Measurements from ENCODE around the gene PLAA. TPM values are rescaled to one million over a fixed set of nuclear protein-coding genes. Genes with fewer than 3 reads are reported as not detected.

Gene PLAA
- total RNA-seq (2022) (27.9 and 28.1 TPM in 2 replicates), Bru-seq, nascent RNA (percentile 85 among the genes with signal in this experiment), BruChase-seq, experiment 1, labeled RNA remaining after a 6-hour chase (percentile 73 among the genes with signal in this experiment), BruChase-seq, experiment 2, labeled RNA remaining after a 2-hour chase (percentile 73 among the genes with signal in this experiment)
- long read RNA-seq, full-length matches to known transcripts, result 39 of 47 reads
- long read RNA-seq, partial matches to known transcripts, result 0 of 47 reads
- long read RNA-seq, other reads (novel, unspliced or antisense), result 8 of 47 reads

DNA sequence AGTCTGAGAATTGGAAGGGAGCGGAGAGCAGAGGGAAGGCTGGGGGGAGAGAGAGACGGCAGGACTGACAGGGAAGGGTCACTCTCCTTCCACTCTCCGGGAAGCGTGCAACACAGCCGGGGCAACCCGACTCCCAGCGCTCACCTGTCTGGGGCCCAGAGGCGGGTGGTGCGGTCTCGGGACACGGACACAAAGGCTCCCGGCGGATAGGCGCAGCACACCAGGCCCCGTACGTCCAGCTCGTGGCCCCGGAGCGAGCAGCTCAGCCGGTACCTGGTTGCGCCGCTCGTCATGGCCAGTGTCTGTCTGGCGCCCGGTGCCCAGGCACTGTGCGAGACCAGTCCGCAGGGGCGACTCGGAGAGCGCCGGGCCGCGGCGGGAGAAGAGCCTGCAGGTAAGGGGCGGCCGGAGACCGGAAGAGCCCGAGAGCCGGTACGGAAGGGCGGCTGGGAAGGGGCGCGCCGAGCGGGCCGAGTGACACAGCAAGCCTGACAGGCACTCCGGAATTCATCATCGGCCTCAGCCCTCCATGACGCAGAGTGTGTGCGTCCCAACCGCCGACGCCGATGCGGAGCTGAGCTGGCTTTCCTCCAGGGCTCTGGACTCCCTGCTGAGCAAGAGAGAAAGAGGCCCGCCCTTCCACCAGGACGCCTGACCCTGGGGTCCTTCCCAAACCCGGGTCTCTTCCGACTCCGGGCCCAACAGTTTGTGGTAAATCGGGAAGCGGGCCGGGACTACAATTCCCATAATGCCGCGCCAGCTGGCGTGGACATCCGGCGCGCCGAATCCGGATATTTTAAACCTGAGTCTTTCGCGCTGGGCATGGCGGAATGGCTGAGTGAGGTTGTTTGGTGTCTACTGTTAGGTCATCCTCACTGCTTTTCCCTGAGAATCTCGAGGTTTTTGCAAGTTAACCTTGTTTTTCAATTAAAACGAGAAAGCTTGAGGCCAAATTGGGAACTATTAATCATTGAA, at the start of gene PLAA:
Gene PLAA (minus strand): TSS at position 490 of the 975 bp plus-strand sequence. CDS start 197 bp downstream, at position 293.
- H3K36me3 Mint-ChIP-seq (ENCODE audit: insufficient read depth, unreplicated experiment), result peaks cover 21% of the 10 kb centered on the region
- intact Hi-C loops (cut with micrococcal nuclease; ENCODE audit: unreplicated experiment), result loop anchor here (5.0 kb wide), 1 partner anchor 330 kb away; no protein-coding TSS in a partner anchor
- BruUV-seq (replicated peaks), result no TSS peak
- peaks cover 26% of the 10 kb centered on the region for H3K4me1 Mint-ChIP-seq (ENCODE audit: low read depth, unreplicated experiment)
- TF ChIP-seq, protein P1, sequence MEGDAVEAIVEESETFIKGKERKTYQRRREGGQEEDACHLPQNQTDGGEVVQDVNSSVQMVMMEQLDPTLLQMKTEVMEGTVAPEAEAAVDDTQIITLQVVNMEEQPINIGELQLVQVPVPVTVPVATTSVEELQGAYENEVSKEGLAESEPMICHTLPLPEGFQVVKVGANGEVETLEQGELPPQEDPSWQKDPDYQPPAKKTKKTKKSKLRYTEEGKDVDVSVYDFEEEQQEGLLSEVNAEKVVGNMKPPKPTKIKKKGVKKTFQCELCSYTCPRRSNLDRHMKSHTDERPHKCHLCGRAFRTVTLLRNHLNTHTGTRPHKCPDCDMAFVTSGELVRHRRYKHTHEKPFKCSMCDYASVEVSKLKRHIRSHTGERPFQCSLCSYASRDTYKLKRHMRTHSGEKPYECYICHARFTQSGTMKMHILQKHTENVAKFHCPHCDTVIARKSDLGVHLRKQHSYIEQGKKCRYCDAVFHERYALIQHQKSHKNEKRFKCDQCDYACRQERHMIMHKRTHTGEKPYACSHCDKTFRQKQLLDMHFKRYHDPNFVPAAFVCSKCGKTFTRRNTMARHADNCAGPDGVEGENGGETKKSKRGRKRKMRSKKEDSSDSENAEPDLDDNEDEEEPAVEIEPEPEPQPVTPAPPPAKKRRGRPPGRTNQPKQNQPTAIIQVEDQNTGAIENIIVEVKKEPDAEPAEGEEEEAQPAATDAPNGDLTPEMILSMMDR (IDR thresholded peaks at IDR 0.05; ENCODE audit: unreplicated experiment), result no peak
- peak; percentile 81 for DNase-seq
- H3K27ac Mint-ChIP-seq (ENCODE audit: unreplicated experiment), result peak within 1 kb of the TSS; percentile 99
- H3K27me3 Mint-ChIP-seq (ENCODE audit: unreplicated experiment), result no peaks in the 10 kb centered on the region
- H3K4me3 Mint-ChIP-seq (ENCODE audit: low read depth, unreplicated experiment), result peak within 1 kb of the TSS; percentile 63
- no peaks in the 10 kb centered on the region for H3K9me3 Mint-ChIP-seq (ENCODE audit: low read depth, unreplicated experiment)
- CTCF ChIA-PET, result interaction anchor here (0.7 kb wide), 1 partner anchor 8 kb away, joined by 3 read pairs; no protein-coding TSS in a partner anchor

DNA sequence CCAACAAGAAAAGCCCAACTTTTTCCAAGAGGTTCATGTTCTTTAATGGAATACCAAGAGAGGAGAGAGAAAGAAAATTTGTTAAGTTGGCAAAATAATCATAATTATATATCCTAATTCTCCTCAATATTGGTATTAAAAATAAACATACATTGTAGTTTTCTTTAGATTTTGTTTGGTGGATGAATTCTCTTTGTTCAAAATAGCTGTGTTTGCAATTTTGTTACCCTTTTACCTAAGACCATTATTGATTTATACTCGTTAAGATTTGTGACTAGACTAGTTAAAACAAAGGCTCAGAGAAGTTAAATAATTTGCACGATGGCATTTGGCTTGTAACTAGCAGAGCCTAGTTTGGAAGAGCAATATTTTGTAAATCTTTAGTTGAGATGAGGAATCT, 48.8 kb upstream of the PLAA start:
- CTCF ChIA-PET, result no interaction called here
- Mint-ChIP-seq H3K4me1 (ENCODE audit: low read depth, unreplicated experiment) (no peaks in the 10 kb centered on the region), H3K27me3 (ENCODE audit: unreplicated experiment) (no peaks in the 10 kb centered on the region), H3K9me3 (ENCODE audit: low read depth, unreplicated experiment) (no peaks in the 10 kb centered on the region), H3K4me3 (ENCODE audit: low read depth, unreplicated experiment) (no peak overlapping the region), H3K27ac (ENCODE audit: unreplicated experiment) (no peak overlapping the region), H3K36me3 (ENCODE audit: insufficient read depth, unreplicated experiment) (no peaks in the 10 kb centered on the region)
- intact Hi-C loops (cut with micrococcal nuclease; ENCODE audit: unreplicated experiment), result no loop called here
- DNase-seq, result no peak
- BruUV-seq (replicated peaks), result no TSS peak
- TF ChIP-seq, protein P1 (IDR thresholded peaks at IDR 0.05; ENCODE audit: unreplicated experiment), result no peak

DNA sequence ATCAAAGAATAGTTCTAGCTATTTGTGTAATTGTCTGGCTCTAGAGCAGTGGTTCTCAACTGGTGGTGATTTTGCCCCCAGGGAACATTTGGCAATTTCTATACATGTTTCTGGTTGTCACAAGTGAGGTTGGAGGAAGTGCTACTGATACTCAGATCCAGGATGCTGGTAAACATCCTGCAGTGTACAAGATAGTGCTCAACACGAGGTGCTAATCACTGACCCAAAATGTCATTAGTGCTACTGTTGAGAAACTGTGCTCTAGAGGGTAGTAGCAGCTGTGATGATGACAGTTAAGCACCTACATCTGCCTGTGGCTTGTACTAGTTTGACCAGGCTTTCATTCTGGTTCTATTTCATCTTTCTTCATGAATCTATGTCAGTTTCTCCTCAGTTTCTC, 36.3 kb upstream of the PLAA start:
- CTCF ChIA-PET, result interaction anchor here (1.1 kb wide), 1 partner anchor 10 kb away, joined by 3 read pairs; no protein-coding TSS in a partner anchor

More for the DNA sequence above, 36.3 kb upstream of the PLAA start:
- no peak for DNase-seq
- BruUV-seq (replicated peaks), result no TSS peak
- H3K9me3 Mint-ChIP-seq (ENCODE audit: low read depth, unreplicated experiment), result no peaks in the 10 kb centered on the region
- no peak overlapping the region for H3K4me3 Mint-ChIP-seq (ENCODE audit: low read depth, unreplicated experiment)
- intact Hi-C loops (cut with micrococcal nuclease; ENCODE audit: unreplicated experiment), result no loop called here
- TF ChIP-seq, protein P1 (IDR thresholded peaks at IDR 0.05; ENCODE audit: unreplicated experiment), result no peak
- H3K27me3 Mint-ChIP-seq (ENCODE audit: unreplicated experiment), result no peaks in the 10 kb centered on the region
- no peak overlapping the region for H3K27ac Mint-ChIP-seq (ENCODE audit: unreplicated experiment)
- H3K4me1 Mint-ChIP-seq (ENCODE audit: low read depth, unreplicated experiment), result no peaks in the 10 kb centered on the region
- H3K36me3 Mint-ChIP-seq (ENCODE audit: insufficient read depth, unreplicated experiment), result no peaks in the 10 kb centered on the region

Measured in Calu3 (cell line).